Parathyroid adenoma (tissue), 2 donors: ENCODE data around the gene RSPH3.

Experiments used
- H2AFZ ChIP-seq: fragments of 300-600 bp; sonication (generic); one replicate; pipeline ENCODE4 v1.7.0; 2017; ENCODE audit warnings: antibody characterized with exemption, mild to moderate bottlenecking
- H3K27ac ChIP-seq: fragments of 300-600 bp; sonication (generic); one replicate; pipeline ENCODE4 v1.7.0; 2017
- H3K27me3 ChIP-seq: fragments of 300-600 bp; sonication (generic); one replicate; pipeline ENCODE4 v1.7.0; 2017; ENCODE audit warnings: low read length; ENCODE audit not compliant: control insufficient read depth, insufficient read depth
- H3K36me3 ChIP-seq: fragments of 300-600 bp; sonication (generic); one replicate; pipeline ENCODE4 v1.7.0; 2017; ENCODE audit warnings: low read length; ENCODE audit not compliant: control insufficient read depth, insufficient read depth
- H3K4me1 ChIP-seq: fragments of 300-600 bp; sonication (generic); one replicate; pipeline ENCODE4 v1.7.0; 2017; ENCODE audit warnings: control low read depth
- H3K4me2 ChIP-seq: fragments of 300-600 bp; sonication (generic); one replicate; pipeline ENCODE4 v1.7.0; 2017; ENCODE audit warnings: low read length
- H3K4me3 ChIP-seq: fragments of 300-600 bp; sonication (generic); one replicate; pipeline ENCODE4 v1.7.0; 2017; ENCODE audit warnings: low read depth, low read length
- H3K79me2 ChIP-seq: fragments of 300-600 bp; sonication (generic); one replicate; pipeline ENCODE4 v1.7.0; 2017; ENCODE audit warnings: control low read depth
- H3K9ac ChIP-seq: fragments of 300-600 bp; sonication (generic); one replicate; pipeline ENCODE4 v1.7.0; 2017; ENCODE audit warnings: mild to moderate bottlenecking
- H3K9me3 ChIP-seq: fragments of 300-600 bp; sonication (generic); one replicate; pipeline ENCODE4 v1.7.0; 2017; ENCODE audit warnings: low read length; ENCODE audit not compliant: control insufficient read depth
- CTCF ChIP-seq: fragments of 300-600 bp; sonication (generic); IDR thresholded peaks from one replicate; pipeline ENCODE4 v1.7.0; 2017; ENCODE audit warnings: antibody characterized with exemption, mild to moderate bottlenecking
- donor health status: primary hyperparathyroidism.

Gene RSPH3

DNA sequence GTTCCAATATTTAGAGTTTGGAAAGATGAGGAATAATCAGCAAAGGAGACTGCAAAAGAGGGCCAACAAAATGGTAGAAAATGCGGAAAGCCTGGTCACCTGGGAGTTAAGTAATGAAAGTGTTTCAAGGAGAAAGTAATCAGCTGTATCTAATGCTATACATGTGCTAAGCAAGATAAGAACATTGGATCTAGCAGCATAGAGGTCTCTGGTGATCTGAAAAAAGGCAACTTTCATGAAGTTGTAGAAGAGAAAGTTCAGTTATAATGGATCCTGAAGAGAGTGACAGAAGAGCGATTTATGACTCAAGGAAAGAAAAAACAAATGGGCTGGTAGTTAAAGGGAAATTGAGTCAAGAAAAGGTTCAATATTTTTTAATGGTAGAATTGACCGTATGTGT, 4.6 kb upstream of the RSPH3 start:
- no peaks in the 10 kb centered on the region for H3K9me3 ChIP-seq
- peaks cover 3% of the 10 kb centered on the region for H3K79me2 ChIP-seq
- no peak overlapping the region for H3K4me3 ChIP-seq
- TF ChIP-seq CTCF: no peak
- no peaks in the 10 kb centered on the region for H3K36me3 ChIP-seq
- no peak overlapping the region for H3K27ac ChIP-seq
- no peak overlapping the region for H3K9ac ChIP-seq
- H3K4me1 ChIP-seq: no peaks in the 10 kb centered on the region
- H3K27me3 ChIP-seq: no peaks in the 10 kb centered on the region
- no peak overlapping the region for H2AFZ ChIP-seq
- no peak overlapping the region for H3K4me2 ChIP-seq

DNA sequence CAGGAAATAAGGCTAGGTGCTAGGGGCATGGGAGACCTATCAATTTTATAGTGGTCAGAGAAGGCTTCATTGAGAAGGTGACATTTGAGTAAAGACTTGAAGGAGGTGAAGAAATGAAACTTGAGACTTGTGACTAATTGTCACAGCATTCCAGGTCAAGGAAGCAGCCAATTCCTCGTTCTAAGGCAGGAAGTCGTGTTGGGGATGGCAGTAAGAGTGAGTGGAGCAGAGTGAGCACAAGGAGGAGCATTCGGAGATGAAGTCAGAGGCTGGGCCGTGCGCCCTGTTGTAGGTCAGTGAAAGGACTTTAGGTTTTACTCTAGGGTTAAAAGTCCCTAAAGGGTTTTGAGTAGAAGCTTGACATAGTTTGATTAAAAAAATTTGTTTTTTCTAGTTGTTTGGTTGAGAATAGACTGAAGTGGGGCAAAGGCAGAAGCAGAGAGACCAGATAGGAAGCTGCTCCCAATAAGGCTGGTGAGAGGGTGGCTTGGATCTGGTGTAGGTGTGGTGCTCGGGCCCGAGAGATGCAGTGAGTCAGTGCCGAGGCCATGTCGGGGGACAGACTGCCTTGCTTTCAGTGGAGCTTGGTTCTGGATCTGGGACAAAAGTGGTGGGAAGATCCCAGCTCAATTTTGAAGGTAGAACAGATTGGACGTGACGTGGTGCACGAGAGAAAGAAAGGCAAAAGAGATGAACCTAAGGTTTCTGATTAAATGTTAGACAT, 2.6 kb upstream of the RSPH3 start:
- TF ChIP-seq CTCF: no peak

DNA sequence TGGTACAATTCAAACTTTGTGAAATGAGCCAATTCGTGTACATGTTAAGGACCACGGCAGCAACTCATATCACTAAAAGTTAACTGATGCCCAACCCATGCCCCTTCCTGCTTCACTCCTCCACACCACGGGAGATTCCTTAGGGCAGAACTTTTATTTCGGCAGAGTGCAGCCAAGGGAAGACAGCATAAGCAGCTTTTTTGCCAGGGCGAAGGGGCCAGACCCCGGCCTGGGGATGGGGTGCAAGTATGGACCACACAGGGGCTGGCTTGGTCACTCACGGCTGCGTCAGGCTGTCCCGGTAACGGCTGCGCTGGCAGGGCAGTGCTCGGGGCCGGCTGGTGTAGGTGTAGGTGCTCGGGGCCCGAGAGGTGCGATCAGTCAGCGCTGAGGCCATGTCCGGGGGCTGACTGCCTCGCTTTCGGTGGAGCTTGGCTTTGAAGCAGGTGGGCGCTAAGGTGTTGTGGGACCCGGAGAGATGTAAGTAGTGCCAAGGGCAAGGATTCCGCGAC, 792 bp downstream of the RSPH3 start:
- Histone ChIP-seq H3K4me2 (peak overlapping the region; percentile 97), H3K27ac (peak overlapping the region; percentile 88), H3K4me1 (no peaks in the 10 kb centered on the region), H3K4me3 (peak overlapping the region; percentile 94), H3K79me2 (peaks cover 3% of the 10 kb centered on the region), H3K9ac (no peak overlapping the region), H3K36me3 (no peaks in the 10 kb centered on the region), H3K27me3 (no peaks in the 10 kb centered on the region), H2AFZ (peak overlapping the region; percentile 82), H3K9me3 (no peaks in the 10 kb centered on the region)
- no peak for TF ChIP-seq CTCF

More for the DNA sequence above, 2.6 kb upstream of the RSPH3 start:
- no peak overlapping the region for H3K4me2 ChIP-seq
- H3K4me3 ChIP-seq: no peak overlapping the region
- no peak overlapping the region for H3K9ac ChIP-seq
- H3K4me1 ChIP-seq: no peaks in the 10 kb centered on the region
- H3K27ac ChIP-seq: no peak overlapping the region
- no peaks in the 10 kb centered on the region for H3K9me3 ChIP-seq
- no peak overlapping the region for H2AFZ ChIP-seq
- no peaks in the 10 kb centered on the region for H3K27me3 ChIP-seq
- H3K79me2 ChIP-seq: peaks cover 3% of the 10 kb centered on the region
- no peaks in the 10 kb centered on the region for H3K36me3 ChIP-seq

GRCh38 chr6:158996856-158997255, 3.1 kb downstream of the RSPH3 start:
- no peak overlapping the region for H3K9ac ChIP-seq
- H3K27me3 ChIP-seq: no peaks in the 10 kb centered on the region
- H3K4me2 ChIP-seq: no peak overlapping the region
- no peak overlapping the region for H2AFZ ChIP-seq
- H3K79me2 ChIP-seq: peaks cover 3% of the 10 kb centered on the region
- no peak for TF ChIP-seq CTCF
- H3K4me3 ChIP-seq: no peak overlapping the region
- H3K9me3 ChIP-seq: no peaks in the 10 kb centered on the region
- H3K36me3 ChIP-seq: no peaks in the 10 kb centered on the region
- no peaks in the 10 kb centered on the region for H3K4me1 ChIP-seq
- H3K27ac ChIP-seq: no peak overlapping the region

- H3K27ac ChIP-seq: no peak overlapping the region
- no peak overlapping the region for H2AFZ ChIP-seq
- H3K27me3 ChIP-seq: no peaks in the 10 kb centered on the region
- H3K9ac ChIP-seq: no peak overlapping the region
- no peak for TF ChIP-seq CTCF
- H3K4me2 ChIP-seq: no peak overlapping the region
- H3K9me3 ChIP-seq: no peaks in the 10 kb centered on the region
- H3K36me3 ChIP-seq: no peaks in the 10 kb centered on the region
- no peaks in the 10 kb centered on the region for H3K79me2 ChIP-seq
- no peak overlapping the region for H3K4me3 ChIP-seq
- no peaks in the 10 kb centered on the region for H3K4me1 ChIP-seq
Measured at GRCh38 chr6:158993639-158994038, 6.4 kb downstream of the RSPH3 start.
